ENCODE measurements around the gene SLC66A2.
"Not testable (repeated sequence)": the region's sequence is repeated elsewhere in the genome, so short reads cannot be mapped to it uniquely, and the experiment has no call there.

SLC66A2 gene

DNA sequence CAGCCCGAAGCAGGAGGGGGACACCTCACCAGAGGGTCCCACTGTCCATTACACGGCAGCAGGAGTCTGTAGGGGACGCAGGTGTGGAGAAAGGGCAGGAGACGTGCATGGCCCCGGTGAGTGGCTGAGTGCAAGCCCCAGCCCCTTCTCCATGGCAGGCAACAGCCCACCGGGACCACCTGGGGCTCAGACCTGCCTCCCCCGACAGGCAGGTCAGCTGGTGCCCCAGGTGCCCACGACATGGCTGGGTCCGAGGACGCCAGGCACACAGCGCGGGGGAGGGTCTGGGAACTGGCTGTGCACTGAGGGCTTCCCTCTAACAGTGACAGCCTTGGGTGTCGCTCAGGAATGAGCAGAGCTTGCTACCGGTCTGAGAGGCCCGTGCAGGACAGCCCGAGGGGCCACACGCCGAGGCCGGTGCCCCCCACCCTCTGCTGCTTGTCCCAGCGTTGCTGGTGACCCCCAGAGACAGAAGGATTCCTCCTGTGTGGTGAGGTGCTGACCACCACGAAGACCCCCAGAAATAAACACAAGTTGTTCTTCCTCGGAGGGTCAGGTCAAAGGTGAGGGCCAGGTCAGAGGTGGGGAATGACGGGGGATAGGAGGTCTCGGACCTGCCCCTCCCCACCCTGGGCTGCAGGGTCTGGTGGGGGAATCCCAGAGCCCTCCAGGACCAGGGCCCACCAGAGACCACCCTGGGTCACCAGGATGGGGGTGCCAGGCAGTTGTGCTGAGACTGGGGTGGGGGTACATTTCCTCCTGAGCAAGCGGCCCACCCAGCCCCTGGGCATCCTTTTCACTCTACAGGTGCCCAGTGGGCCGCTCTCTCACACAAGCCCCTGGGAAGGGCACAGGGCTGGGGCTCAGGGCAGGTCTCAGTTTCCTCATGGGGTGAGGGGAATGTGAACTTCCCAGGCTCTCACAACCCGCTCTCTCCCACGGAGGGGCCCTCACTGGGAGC lies 50.6 kb downstream of the SLC66A2 start:
- no peak for DNase-seq

- no peak for DNase-seq
These were observed 51.6 kb downstream of the SLC66A2 start for GRCh38 chr18:79899609-79900445.

GRCh38 chr18:79898952-79899608 lies 52.4 kb downstream of the SLC66A2 start:
- no peak for DNase-seq

DNA sequence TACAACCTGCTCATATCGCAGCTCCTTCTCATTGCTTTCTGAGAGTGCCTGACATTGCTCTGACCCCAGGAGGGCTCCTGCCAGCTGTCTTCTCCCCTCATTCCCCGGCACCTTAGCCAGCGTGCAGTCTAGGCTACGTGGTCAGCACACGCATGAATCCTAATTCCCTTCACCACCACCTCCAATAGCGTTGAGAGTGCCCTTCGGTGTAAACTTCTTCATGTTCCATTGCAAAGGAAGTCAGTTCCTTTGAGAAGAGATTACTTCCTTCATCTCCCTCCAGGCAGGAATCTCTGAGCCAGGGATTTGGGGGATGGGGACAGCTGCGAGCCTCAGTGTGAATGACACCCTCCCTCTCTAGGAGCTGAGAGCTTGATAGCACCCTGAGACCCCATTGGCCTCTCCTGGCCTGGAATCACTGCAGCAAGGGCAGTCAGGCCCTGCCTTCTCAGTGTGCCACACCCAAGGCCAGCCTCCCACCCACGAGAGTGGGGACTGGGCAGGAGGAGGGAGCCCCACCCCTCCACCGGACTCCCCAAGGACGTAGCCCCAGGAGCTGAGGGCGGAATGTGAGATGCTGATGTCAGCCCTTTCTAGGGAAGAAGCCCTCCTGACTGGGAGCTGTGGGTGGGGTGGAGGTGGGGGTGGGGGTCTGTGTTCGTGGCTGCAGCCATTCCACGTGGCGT lies 53.4 kb downstream of the SLC66A2 start:
- no peak for DNase-seq

GRCh38 chr18:79896738-79897137 lies 54.7 kb downstream of the SLC66A2 start:
- DNase-seq: no peak

DNA sequence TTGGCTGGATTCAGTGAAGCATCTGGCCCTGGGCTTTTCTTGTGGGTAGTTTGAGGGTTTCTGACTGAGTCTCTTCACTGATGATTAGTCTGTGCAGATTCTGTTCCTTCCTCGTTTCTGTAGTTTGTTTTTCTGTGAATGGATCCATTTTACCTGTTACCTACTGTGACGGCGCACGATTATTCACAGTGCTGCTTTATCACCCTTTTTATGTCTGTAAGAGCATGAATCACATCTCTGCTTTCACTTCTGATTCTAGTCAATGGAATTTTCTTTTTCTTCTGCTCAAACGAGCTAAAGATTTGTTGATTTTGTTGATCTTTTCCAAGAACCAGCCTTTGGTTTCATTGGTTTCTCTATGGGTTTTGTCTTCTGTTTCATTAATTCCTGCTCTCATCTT lies 60.8 kb downstream of the SLC66A2 start:
- DNase-seq: no peak

GRCh38 chr18:79889569-79889968 lies 61.9 kb downstream of the SLC66A2 start:
- DNase-seq: no peak

- no peak for DNase-seq
These were observed 63.4 kb downstream of the SLC66A2 start for GRCh38 chr18:79888016-79888415.

DNA sequence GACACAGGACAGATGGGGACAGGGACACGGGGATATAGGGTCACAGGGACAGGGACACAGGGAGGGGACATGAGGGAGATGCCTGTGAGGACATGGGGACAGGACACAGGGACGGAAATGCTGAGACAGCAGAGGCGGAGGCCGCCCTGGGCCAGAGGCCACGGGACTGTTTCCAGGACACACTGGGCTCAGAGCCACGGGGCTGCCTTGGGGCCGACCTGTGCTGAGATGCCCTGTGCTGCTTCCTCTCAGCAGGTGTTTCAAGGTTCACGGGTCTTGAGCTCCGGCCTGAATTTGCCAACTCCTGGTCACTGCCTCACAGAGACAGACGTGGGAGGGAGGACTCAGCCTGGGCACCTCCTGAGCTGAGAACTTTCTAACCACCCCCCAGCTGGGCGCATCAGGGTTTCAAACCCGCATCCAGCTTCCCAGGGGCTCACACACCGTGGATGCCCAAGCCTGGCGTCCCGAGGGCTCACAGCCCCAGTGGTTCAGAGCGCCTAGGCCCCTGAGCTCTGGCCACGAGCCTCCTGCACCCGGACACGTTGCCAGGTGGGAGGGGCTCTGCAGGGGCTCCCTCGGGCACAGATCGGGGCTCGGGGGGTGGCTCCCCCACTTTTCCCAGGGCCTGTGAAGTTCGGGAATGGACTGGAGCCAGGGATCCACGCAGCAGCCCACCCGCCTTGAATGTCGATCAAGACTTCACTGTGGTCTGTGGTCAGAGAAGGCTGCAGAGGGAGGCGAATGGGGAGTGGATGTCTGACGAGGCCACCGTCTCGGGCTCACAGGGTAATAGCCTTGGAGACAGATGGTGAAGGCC lies 64.1 kb downstream of the SLC66A2 start:
- DNase-seq: no peak

DNA sequence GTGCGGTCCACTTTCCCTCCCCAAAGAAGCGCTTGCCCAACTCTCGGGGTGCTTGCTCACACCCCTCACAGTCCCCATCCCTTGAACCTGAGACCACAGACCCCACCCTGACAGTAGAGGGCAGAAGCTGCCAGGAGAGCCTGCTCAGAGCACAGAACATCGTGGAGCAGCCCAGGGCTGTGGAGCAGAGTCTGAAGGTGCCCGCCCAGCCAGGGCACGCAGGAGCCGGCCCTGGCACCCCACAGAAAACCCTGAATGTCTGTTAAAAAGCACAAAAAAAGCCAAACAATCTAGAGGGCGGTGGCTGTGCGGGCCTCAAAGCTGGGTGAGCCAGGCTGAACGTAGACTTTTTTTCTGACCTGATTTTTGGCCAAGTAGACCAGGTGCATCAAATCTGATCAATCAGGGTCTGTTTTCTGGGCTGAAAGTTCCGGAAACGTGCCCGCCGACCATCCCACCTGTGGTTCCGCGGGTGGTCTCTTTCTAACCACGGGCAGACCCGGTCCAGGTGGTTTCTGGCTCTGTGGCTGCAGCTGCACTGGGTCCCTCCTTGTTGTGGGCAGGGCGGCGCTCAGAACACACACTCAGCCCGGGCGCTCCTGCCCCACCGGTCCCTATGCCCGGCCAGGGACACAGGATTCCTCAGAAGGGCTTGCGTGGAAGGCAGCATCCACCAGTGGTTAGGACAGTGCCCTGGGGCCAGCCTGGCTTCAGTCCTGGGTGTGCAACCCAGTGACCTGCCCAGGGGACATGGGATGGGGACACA lies 66.3 kb downstream of the SLC66A2 start:
- no peak for DNase-seq

DNA sequence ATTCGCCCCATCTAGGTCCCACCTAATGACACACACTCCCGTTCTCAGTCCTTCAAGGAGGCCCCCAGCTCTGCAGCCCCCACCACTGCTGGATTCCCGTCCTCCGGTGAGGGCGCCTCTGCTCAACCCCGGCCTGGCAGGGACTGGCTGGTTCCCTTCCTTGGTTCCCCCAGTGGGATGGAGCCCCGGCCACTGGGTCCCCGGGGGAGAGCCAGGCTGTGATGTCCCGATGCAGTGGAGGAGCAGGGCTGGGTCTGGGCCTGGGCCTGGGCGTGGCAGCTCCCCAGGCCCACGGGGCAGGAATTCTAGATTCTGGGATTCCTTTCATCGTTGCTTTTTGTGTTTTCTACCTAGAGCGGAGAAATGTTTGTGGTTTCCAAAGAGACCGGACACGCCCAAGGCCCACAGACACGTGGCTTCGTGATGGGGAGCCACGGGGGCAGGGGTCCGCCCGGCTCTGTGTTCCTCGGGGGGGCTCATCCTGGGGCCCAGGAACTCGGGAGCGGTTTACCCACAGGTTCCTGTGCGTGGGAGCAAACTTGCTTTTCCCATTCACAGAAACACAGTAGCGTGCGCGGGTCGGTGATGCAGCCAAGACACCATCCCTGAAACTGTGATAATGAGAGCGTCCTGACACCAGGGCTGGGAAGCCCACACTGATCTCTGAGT lies 67.0 kb downstream of the SLC66A2 start:
- DNase-seq: no peak

DNA sequence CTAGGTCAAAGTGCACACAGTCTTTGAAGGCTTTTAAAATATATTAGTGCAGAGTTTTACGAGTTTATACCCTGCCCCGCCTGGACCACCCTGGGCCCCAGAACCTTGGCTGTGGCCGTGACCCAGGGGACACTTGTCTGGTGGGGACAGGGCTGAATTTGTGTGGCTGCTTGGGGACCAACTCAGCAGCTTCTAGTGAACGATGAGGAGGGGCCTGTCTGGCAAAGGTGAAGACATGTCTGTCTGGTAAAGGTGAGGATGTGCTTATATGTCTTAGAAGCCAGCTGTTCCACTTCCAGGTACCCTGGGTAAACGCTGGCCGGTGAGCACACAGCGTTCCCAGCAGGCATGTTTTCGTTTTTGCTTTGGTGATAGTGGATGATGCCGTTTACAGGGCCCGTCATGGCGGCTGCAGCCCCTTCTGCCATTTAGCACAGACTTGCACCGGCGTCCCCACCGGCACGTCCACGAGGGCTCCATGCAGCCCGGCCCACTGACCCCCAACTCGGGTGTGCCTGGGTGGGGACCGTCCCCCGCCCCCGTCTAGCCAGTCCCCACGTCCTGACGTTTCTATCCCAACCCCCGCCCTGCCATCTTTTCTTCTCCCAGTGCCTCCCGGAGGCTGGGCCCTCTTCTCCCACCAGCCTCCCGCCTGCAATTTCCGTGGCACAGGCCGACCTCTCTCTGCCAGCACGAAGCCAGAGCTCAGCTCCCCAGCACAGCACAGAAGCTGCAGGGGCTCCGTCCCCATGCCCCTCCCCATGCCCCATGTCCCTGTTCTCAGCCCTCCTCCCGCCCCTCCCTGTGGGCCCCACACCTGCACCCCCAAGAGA lies 67.8 kb downstream of the SLC66A2 start:
- no peak for DNase-seq

DNA sequence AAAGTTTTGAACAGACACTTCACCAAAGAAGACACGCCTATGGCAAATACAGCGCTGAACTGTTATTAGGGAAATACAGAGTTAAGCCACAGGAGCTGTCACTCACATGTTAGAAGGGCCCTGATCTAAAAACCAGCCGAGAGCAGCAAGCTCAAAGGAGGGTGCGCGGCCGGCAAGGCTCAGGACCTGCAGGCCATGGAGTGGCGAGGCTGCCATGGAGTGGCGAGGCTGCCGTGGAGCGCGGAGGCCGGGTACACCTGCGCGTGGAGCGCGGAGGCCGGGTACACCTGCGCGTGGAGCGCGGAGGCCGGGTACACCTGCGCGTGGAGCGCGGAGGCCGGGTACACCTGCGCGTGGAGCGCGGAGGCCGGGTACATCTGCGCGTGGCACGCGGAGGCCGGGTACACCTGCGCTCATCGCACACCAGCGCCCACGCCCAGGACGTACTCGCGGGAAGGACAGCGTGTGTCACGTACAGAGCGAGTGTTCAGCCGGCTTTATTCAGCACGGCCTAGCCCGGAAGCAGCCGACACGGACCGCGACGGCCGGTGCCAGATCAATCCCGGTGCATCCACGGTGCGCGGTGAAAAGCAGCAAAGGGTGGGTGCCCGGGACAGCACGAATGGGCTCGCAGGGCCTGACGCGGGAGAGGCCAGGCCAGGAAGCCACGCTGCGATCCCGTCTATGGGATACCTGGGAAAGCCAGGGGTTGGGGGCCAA lies 68.8 kb downstream of the SLC66A2 start:
- DNase-seq: no peak

DNA sequence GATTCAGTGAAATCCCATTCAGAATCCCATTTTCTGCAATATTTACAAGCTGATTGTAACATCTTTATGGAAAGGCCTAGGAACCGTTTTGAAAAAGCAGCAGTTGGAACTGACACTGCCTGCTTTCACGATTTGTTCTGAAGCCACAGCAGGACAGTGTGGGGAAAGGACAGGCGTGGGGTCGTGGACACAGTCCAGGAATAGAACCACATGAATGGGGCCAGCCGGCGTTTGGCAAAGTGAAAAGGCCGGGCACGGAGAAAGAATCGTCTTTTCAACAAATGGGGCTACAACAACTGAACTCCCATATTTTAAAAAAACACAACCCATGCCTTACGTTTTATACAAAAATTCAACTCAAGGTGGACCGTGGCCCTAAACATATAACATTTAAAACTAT lies 69.8 kb downstream of the SLC66A2 start:
- DNase-seq: no peak

DNA sequence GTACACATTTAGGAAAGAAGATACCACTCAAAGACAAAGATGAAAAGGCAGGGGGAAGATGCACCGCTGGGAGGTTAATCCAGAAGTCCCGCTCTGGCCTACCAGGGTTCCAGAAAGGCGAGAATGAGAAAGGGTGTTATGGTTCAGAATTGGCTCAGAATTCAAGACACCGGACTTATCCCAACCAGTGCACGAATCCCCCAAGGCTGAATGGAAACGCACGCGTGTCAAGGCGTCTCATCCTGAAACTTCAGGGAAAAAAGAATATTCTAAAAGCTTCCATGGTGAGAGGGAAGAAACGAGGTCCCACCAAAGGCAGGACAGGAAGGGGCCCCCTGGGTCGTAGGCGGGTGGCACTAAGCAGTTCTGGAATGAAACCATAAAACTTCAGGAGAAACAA lies 71.9 kb downstream of the SLC66A2 start:
- no peak for DNase-seq

- no peak for DNase-seq
These were observed 72.6 kb downstream of the SLC66A2 start for GRCh38 chr18:79878741-79879378.

DNA sequence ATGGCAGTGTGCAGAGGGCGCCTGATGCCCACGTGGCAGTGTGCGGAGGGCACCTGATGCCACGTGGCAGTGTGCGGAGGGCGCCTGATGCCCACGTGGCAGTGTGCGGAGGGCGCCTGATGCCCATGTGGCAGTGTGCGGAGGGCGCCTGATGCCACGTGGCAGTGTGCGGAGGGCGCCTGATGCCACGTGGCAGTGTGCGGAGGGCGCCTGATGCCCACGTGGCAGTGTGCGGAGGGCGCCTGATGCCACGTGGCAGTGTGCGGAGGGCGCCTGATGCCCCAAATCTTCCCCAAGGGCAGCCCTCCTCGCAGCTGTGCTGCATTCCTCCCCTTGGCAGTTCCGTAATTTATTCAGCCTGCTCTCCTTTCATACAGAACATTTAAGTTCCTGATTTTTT lies 73.2 kb downstream of the SLC66A2 start:
- not testable (repeated sequence) for DNase-seq

All from CD4-positive, alpha-beta T cell treated with Interleukin-10 for 1 hour (primary cell).